ENCODE results near the gene PPM1F. TPM values are rescaled to one million over a fixed set of nuclear protein-coding genes. Genes with fewer than 3 reads are reported as not detected.

Gene PPM1F
- total and polyA plus RNA-seq, 2 donors (not counting 1 experiment from before 2014, with no cell fraction given) = 12.5 to 37.0 TPM

GRCh38 chr22:21920341-21921183 lies 32.1 kb downstream of the PPM1F start:
- no peak for DNase-seq (ENCODE audit: low read depth in 2 of 2)
- H3K4me1 ChIP-seq (ENCODE audit: control insufficient read depth, extremely low read depth, insufficient read depth, low read length) = no peaks in the 10 kb centered on the region
- H3K27ac ChIP-seq (ENCODE audit: insufficient read depth, low read length) = no peak overlapping the region
- no peaks in the 10 kb centered on the region for H3K27me3 ChIP-seq (ENCODE audit: control insufficient read depth, insufficient read depth, low read length)
- H3K79me2 ChIP-seq (ENCODE audit: control insufficient read depth, insufficient read depth, low read length) = no peaks in the 10 kb centered on the region
- no peak overlapping the region for H3K4me3 ChIP-seq (replicated peaks in 1 of 4; ENCODE audit: control extremely low read depth in 1 of 4, insufficient read depth in 1 of 4, low read depth in 3 of 4, low read length in 4 of 4)
- H4K20me1 ChIP-seq (ENCODE audit: control insufficient read depth, extremely low read depth, insufficient read depth, low read length) = no peaks in the 10 kb centered on the region
- no peak overlapping the region for H3K4me2 ChIP-seq (ENCODE audit: extremely low read depth, insufficient read depth, low read length)
- no peaks in the 10 kb centered on the region for H3K9me3 ChIP-seq (ENCODE audit: control insufficient read depth, insufficient read depth, low read depth, low read length)
- H2AFZ ChIP-seq (ENCODE audit: low read length) = no peak overlapping the region
- no peak overlapping the region for H3K9ac ChIP-seq (ENCODE audit: insufficient read depth, low read length)
- peaks cover 3% of the 10 kb centered on the region for H3K36me3 ChIP-seq (ENCODE audit: control insufficient read depth, insufficient read depth, low read length)
- TF ChIP-seq EZH2 (IDR thresholded peaks at IDR 0.05; ENCODE audit: low read length, missing control alignments) (no peak), CTCF (conservative IDR thresholded peaks at IDR 0.05 in 1 of 2, IDR thresholded peaks at IDR 0.05 in 1 of 2; ENCODE audit: low read depth in 1 of 2, low read length in 2 of 2) (no peak)

- TF ChIP-seq CTCF (conservative IDR thresholded peaks at IDR 0.05 in 1 of 2, IDR thresholded peaks at IDR 0.05 in 1 of 2; ENCODE audit: low read depth in 1 of 2, low read length in 2 of 2) (no peak), EZH2 (IDR thresholded peaks at IDR 0.05; ENCODE audit: low read length, missing control alignments) (no peak)
- Histone ChIP-seq H3K27ac (ENCODE audit: insufficient read depth, low read length) (no peak overlapping the region), H3K36me3 (ENCODE audit: control insufficient read depth, insufficient read depth, low read length) (no peaks in the 10 kb centered on the region), H3K4me1 (ENCODE audit: control insufficient read depth, extremely low read depth, insufficient read depth, low read length) (no peaks in the 10 kb centered on the region), H2AFZ (ENCODE audit: low read length) (no peak overlapping the region), H3K79me2 (ENCODE audit: control insufficient read depth, insufficient read depth, low read length) (no peaks in the 10 kb centered on the region), H3K4me3 (replicated peaks in 1 of 4; ENCODE audit: control extremely low read depth in 1 of 4, insufficient read depth in 1 of 4, low read depth in 3 of 4, low read length in 4 of 4) (no peak overlapping the region), H3K9me3 (ENCODE audit: control insufficient read depth, insufficient read depth, low read depth, low read length) (no peaks in the 10 kb centered on the region), H4K20me1 (ENCODE audit: control insufficient read depth, extremely low read depth, insufficient read depth, low read length) (no peaks in the 10 kb centered on the region), H3K9ac (ENCODE audit: insufficient read depth, low read length) (no peak overlapping the region), H3K4me2 (ENCODE audit: extremely low read depth, insufficient read depth, low read length) (no peak overlapping the region), H3K27me3 (ENCODE audit: control insufficient read depth, insufficient read depth, low read length) (no peaks in the 10 kb centered on the region)
- DNase-seq (ENCODE audit: low read depth in 2 of 2) = no peak
Measured at GRCh38 chr22:21919526-21920307, 32.9 kb downstream of the PPM1F start.

GRCh38 chr22:21918466-21919185 lies 34.0 kb downstream of the PPM1F start:
- TF ChIP-seq CTCF (conservative IDR thresholded peaks at IDR 0.05 in 1 of 2, IDR thresholded peaks at IDR 0.05 in 1 of 2; ENCODE audit: low read depth in 1 of 2, low read length in 2 of 2) = no peak
- TF ChIP-seq EZH2 (IDR thresholded peaks at IDR 0.05; ENCODE audit: low read length, missing control alignments) = no peak
- H3K9me3 ChIP-seq (ENCODE audit: control insufficient read depth, insufficient read depth, low read depth, low read length) = no peaks in the 10 kb centered on the region
- H3K79me2 ChIP-seq (ENCODE audit: control insufficient read depth, insufficient read depth, low read length) = no peaks in the 10 kb centered on the region
- H4K20me1 ChIP-seq (ENCODE audit: control insufficient read depth, extremely low read depth, insufficient read depth, low read length) = no peaks in the 10 kb centered on the region
- H3K4me1 ChIP-seq (ENCODE audit: control insufficient read depth, extremely low read depth, insufficient read depth, low read length) = no peaks in the 10 kb centered on the region
- no peaks in the 10 kb centered on the region for H3K36me3 ChIP-seq (ENCODE audit: control insufficient read depth, insufficient read depth, low read length)
- no peak overlapping the region for H3K27ac ChIP-seq (ENCODE audit: insufficient read depth, low read length)
- no peak for DNase-seq (ENCODE audit: low read depth in 2 of 2)
- H3K9ac ChIP-seq (ENCODE audit: insufficient read depth, low read length) = no peak overlapping the region
- no peak overlapping the region for H2AFZ ChIP-seq (ENCODE audit: low read length)
- no peaks in the 10 kb centered on the region for H3K27me3 ChIP-seq (ENCODE audit: control insufficient read depth, insufficient read depth, low read length)
- H3K4me2 ChIP-seq (ENCODE audit: extremely low read depth, insufficient read depth, low read length) = no peak overlapping the region
- H3K4me3 ChIP-seq (replicated peaks in 1 of 4; ENCODE audit: control extremely low read depth in 1 of 4, insufficient read depth in 1 of 4, low read depth in 3 of 4, low read length in 4 of 4) = no peak overlapping the region
